ENCODE results near the gene SPP2.

SPP2 gene, protein sequence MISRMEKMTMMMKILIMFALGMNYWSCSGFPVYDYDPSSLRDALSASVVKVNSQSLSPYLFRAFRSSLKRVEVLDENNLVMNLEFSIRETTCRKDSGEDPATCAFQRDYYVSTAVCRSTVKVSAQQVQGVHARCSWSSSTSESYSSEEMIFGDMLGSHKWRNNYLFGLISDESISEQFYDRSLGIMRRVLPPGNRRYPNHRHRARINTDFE

DNA sequence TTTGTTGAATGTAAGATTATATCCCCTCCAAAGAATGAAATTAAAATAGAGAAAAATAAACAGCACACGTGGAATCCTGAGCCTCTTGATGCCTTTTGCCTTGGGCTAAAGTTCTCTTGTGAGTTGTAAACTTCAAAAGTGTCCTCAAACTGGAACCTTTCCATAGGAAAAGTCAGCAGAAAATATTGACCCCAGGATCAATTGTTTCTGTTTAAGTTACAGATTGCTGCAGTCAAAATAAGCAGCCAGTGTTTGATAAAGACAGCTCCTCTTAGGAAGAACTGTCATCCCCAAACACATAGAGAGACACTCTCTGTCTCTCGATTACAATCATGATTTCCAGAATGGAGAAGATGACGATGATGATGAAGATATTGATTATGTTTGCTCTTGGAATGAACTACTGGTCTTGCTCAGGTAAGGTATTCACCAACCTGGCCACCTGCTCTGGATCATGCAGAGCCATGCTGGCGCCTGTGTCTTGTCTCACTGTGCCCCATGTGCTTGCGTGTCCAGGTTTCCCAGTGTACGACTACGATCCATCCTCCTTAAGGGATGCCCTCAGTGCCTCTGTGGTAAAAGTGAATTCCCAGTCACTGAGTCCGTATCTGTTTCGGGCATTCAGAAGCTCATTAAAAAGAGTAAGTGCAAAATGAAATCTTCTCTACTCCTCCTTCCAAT is at the start of gene SPP2:
Gene SPP2, plus strand, starts transcription at position 248 of the 681 bp plus-strand sequence. Its CDS starts 85 bp downstream, at position 333.
- DNase-seq = no peak

DNA sequence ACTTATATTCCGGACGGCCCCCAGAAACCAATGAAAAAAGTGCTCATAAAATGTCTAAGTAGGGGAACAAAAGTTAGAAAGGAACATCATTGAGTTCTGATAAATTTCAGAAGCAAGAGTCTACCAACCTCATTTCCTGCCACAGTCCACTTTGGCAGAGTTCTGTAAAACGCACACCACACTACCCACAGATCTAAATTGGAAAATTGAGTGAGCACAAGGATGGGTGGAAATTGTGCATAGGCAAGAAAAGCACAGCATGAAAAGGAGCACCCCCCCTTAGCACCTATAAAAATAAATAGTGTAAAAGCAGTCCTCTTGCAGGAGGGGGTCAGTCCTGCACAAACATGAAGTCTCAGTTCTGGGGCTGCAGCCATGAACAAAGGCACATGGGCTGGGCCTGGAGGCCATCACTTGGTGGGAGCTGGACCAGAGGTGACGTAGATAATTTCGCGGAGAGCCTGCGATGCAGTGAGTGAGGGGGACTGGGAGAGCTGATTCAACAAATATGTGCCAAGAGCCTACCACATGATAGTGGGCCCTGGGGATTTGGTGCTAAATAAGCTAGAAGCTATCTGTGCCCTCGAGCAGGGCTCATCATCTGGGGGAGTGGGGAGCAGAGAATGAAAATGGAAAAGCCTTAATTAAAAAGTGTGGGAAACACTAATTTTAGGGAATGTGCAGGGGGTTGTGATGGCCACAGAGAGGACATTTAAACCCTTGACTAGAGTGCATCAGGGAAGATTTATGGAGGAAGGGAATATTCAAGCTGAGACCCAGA is 48.9 kb upstream of the SPP2 start:
- DNase-seq = no peak

DNA sequence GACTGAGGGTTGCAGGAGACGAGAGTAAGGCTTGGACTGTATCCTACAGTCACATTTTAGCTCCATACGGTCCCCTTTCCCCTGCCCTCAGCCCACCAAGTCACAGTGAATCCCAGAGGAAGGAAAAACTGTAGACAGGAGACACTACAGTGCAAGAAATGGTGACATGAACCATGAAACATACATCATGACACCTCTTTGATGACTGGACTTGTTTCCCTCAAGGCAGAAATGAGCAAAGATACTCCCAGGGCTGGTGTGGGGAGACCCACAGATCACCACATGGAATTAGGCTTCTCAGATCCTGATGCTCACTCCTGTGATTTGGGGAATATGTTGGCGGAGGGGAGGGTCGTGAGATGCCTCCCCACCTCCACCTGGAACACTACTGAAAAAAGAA is 48.2 kb upstream of the SPP2 start:
- no peak for DNase-seq

DNA sequence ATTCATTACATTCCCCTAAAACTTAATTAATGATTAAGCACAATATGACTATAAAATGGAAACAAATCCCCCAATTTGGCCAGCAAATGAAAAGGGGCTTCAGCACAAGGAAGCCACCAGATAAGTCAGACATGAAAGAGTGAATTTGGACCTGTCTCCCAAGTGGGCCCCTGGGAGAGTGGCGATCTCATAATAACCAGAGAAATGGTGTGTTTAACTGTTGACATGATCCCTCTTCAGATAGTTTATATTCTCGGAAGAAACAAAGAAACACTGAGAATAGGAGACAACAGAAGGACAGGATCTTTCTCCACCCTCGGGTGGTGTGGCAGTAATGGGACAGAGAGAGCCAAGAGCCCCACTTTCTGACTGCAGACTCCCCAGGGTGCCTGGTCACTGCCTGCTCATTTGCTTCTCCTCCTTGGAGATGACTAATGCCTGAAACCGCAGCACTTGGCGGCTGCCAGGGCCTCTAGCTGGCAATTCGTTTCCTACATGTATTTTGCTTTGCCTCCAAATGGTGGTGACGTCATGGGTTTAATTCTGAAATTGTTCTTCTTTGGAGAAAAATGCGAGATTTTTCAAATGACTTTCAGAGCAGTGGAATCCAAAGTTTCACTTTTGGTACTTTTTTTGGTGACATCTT is 46.4 kb upstream of the SPP2 start:
- DNase-seq = no peak

DNA sequence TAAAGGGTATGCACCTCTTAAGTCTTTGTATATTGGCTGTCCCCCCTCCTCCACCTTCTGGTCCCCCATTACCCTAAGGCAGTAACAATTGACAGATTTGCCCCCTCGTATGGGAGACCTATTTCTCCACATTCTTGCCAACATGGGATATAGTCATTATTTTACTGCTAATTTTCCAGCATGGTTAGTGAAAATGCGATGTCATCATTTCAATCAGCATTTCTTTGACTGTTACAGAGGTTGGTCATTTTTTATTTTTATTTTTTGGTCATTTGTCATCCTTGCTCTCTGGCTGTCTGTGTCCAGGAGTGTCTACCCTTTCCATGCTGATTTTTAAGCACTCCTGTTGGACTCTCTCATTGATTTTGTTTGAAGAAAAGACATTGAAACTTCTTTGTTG is 45.4 kb upstream of the SPP2 start:
- no peak for DNase-seq

DNA sequence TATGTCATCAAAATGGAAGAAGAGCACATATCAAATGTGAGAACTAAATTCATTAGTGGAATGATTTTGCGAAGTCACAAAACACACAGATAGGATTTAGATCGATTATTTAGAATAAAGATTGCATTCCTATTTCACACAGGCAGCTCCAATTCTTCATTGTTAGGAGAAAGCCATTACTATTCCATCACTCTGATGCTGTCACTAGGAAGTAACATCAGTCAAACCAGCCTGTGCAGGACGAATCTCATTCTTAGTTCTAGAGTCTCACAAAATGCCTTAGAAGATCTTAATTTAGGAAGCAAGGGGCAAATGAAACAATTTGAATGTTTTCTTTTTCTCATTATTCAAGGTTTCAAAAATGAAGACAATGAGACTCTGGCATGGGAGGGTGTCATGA is 44.0 kb upstream of the SPP2 start:
- no peak for DNase-seq

DNA sequence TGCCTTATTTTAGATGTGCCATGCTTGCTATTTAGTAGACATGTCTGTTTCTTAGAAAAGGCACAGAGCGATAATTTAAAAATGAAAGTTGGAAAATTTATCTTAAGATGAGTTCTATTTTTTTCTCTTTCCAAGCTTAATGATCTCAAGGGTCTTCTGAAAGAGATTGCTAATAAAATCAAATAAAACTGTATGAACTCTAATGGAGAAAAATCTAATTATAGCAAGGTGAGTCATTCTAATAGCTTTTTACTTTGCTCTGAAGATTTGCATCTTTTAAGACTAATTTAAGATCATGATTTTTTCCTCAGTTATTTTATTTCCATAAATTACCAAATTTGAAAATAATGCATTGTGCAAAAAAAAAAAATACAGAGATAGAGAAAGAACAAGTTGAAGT is 36.1 kb upstream of the SPP2 start:
- no peak for DNase-seq

DNA sequence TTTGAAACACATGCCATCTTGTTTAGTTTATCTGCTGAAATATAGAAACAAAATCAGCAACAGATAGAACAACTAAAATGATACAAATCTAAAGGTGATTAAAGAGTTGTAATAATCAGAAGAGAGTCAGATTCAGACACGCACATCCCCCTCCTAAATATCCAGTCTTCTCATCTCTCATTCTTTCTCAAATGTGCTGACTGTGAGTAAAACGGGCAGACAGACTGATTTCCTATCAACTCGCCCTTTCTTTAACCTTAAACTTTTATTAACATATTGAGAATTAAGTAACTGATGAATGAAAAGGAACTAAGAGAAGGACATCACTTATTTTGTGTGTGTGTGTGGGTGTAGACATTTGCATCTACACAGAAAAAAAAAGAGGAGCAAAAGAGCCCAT is 34.6 kb upstream of the SPP2 start:
- no peak for DNase-seq

DNA sequence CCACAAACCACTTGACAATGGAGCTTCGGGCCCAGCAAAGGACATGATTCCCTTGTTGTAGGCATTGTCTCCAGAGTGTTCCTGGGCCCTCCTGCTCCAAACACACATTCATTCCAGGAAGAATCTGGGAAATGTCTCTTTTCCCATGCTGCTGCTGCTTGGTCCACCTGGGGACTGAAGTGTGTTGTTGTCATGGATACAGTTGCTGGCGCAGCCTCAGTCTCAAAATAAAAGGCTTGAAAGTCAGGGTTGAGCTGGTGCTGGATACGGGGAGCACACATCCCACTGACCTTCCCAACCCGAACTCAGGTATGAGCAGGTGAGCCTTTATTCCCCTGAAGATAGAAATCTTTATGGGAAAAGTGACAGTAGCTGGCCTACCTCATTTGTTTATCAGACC is 30.6 kb upstream of the SPP2 start:
- no peak for DNase-seq

DNA sequence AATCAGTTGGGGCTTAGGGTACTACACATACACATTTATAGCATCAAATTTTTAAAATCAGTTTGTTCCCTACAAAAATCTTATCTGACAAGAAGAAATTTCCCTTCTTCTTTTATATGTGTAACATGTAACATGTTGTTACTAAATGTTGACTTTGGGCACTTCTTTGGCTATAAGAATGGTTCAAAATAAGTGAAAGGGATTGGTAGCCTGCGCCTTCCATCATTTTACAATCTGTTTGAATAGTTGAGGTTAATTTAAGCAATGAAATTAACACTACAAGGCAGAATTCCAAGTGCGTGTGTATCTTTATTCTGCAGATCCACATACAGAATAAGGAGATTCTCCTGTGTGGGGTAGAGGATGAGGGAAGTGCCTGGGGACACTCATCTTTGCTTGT is 30.2 kb upstream of the SPP2 start:
- DNase-seq = no peak

DNA sequence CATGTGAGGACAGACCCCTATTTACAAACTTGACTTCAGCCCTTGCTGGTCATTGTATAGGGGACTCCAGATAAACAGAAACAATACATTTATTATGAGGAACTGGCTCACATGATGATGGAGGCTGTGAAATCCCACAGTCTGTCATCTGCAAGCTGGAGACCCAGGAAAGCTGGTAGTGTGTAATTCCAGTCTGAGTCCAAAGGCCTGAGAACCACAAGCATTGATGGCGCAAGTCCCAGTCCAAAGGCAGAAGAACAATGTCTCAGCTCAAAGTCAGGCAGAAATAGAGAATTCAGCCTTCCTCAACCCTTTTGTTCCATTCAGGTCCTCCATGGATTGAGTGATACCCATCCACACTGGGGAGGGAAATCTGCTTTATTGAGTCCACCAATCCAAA is 28.1 kb upstream of the SPP2 start:
- DNase-seq = no peak

DNA sequence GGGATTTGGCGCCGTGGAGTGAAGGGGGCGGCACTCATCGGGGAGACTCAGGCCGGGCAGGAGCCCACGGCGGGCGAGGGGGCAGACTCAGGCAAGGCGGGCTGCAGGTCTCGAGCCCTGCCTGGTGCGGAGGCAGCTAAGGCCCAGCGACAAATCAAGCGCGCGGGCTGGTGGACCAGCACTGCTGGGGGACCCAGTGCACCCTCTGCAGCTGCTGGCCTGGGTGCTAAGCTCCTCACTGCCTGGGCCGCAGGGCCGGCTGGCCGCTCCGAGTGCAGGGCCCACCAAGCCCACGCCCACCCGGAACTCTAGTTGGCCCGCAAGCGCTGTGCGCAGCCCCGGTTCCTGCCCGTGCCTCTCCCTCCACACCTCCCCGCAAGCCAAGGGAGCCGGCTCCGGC is 26.2 kb upstream of the SPP2 start:
- no peak for DNase-seq

DNA sequence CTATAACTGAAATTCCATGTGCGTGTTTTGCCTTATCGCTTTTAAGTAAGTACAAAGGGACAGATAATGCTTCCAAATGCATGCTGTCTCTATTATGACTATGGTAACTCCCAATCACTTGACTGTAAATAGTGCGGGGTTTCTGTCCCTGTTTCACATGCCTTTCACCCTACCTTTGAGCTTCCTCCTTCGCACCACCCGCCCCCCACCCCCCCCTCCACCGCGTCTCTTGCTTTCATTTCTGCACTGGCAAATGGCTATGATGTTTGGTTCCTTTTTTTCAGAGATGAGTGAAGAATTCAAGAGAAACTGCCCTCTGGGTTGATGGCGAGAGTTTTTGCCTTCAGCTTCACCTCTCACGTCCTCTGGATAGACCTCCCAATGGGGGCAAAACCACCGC is 25.0 kb upstream of the SPP2 start:
- DNase-seq = no peak

DNA sequence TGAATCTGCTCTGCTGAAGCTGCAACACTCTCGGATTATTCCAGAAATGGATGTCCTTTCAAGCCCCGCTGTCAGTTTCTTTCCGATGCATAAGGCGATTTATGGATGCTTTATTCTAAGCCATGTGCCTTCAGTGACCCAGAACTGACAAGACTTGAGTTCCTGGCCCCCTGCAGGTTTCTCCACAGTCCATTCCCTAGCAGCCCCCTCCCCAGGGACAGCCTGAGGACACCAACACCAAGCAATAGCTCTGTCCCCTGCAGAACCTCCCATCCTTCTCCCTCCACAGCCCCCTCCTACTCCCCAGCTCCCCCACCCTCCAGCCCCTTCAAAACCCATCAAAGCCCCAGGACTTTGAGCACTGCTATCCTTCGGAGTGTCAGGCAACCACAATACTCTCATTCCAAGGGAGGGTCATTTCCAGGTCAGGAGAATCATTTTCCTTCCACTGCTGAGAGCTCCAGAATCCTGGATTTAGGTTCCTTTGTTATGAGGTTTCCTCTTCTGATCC is 24.6 kb upstream of the SPP2 start:
- DNase-seq = no peak

DNA sequence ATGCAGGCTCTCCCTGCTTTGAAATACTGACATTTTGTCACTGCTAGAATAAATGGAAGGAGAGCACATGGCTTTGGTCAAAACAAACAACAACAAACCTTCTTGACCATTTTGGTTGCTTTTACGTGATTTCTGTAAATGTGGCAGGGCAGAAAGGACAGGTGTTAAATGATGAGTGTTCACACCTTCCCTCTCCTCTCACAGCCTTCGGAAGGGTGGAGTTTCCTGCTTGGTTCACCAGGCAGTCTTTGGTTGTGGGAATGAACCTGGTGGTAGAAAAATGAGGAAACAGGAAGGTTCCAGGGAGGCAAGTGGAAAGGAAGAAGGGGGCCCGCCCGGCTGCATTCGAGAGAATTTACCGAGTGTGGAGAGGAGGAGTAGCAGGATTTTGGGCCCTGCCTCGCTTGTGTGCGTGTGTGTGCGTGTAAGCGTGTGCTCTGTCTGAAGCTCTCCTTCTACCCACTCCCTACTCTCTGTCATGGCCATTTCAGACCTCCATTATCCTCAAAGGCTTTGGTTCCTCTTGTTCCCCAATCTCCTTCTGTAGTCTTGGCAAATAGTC is 23.7 kb upstream of the SPP2 start:
- no peak for DNase-seq

DNA sequence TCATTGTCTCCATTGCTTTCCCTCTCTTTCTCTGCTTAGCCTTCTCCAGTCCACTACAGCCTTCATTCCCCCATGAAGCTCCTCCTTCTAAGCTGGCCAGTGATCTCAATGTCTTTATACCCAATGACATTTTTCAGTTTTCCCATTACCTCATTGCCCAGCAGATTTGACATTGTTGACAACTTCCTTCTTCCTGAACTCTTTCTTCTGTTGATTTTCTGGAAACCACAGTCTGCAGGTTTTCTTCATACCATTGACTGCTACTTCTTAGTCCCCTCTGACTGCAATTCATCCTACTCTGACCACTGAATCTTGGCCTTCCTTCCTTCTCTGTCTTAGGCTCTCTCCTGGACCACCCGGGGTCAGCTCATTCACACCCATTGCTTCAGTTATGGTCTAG is 22.9 kb upstream of the SPP2 start:
- no peak for DNase-seq

DNA sequence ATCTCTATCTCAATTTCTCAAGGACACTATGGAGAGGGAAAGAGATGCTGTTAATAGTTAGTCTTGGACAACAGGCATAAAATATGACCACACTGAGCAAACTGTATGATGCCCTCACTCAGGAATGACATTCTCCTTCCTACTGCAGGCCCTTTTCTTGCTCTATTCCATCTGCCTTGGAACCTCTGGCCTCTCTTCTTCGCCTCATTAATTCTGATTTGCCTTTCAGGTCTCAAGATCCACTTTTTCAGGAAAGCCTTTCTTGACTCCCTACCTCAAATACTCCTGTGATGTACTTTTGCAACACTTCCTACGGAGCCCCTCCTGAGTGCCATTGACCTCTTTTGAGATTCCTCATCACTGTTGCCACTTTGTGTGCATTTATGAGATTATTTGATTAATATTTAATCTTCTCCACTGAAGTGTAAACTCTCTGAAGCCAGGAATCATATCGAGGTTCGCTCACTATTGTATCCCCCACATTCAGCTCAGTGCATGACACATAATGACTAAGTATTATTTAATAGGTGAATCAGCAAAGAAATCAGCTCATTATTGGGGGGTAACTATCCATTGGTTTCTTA is 21.3 kb upstream of the SPP2 start:
- no peak for DNase-seq

DNA sequence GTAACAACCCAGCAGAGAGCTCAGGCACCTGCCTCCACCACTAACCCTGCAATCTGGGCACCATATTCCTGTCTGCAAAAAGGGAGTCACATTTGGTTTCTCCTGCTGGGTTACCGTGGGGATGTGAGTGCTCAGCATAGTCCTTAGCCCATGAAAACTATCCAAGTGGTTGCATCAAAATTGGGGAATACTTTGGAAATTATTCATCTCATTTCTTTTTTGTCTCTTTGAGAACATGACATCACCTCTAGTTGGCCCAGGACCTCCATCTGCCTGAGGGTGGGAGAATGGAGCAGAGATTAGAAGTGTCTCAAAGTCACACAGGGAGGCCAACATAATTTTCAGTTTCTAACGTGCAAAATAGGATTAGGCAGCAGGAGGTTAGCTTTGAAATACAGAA is 19.3 kb upstream of the SPP2 start:
- no peak for DNase-seq

DNA sequence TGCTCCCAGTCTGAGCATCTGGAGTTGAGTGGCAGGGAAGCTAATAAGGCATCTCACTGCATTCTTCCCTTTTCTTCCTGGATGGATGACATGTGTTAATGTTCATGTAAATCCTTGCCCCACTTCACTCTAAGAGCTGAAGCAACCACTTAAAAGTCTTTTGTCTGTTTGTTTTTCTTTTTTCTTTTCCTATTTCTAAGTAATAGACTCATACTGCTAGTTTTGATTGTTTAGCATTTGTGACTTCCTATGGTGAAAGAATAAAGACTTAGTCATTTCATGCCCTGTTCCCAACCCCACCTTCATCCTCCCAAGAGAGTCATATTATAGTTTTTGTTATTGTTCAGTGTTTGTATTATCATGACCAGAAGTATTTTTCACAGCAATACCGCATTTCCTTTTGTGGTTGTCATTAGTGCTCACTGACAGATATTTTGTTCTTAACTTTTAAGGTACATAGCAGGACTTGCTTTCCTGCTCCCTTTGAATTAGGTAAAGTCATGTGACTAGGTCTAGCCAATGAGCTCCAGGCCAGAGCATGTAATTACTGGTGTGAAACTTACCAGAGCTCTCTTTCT is 18.1 kb upstream of the SPP2 start:
- DNase-seq = no peak

DNA sequence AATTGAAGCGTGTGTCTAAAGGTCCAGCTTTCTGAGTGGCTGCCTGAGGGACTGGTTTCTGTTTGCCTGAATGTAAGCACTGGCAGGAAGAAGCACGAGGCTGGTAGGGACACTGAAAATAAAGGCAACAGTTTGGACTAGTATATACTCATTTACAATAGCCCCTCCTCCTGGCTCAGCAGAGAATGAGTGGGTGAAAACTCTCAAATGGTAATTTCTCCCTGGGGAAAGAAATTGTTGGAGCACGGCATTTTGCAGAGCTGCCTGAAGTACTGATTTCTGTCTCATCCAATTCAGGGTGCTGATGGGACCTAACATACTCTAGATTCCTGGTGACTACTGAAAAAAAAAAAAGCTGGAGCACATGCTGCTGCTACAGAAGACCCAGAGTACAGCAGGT is 17.3 kb upstream of the SPP2 start:
- DNase-seq = no peak

DNA sequence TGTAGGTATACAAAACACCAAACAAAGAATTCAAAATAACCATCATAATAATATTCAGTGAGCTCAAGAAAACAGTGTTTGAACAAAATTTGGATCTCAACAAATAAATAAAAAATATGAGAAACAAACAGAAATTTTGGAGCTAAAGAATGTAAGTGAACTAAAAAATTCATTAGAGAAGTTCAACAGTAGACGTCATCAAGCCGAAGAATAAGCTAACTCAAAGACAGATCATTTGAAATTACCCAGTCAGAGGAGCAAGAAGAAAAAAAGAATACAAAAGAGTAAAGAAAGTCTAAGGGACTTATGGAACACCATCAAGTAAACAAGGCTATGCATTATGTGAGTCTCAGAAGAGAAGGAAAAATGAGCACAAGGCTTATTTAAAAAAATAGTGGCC is 16.6 kb upstream of the SPP2 start:
- no peak for DNase-seq

DNA sequence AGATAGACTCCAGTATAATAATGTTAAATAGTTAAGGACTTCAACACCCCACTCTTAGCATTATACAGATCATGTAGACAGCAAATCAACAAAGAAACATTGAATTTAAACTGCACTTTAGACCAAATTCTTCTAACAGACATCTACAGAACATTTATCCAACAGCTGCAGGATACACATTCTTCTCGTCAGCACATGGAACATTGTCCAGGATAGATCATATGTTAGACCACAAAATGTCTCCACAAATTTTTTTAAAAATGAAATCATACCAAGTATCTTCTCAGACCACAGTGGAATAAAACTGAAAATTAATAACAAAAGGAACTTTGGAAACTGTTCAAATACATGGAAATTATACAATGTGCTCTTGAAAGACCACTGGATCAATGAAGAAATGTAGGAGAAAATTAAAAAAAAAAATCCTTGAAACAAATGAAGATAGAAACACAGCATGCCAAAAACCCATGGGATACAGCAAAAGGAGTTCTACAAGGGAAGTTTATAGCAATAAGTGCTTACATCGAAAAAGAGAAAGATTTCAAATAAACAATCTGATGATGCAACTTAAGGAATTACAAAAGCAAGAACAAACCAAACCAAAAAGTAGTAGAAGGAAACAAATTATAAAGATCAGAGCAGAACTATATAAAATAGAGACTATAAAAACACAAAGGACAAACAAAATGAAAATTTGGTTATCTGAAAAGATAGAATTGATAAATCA is 12.3 kb upstream of the SPP2 start:
- no peak for DNase-seq

Measured in NCI-H524 (cell line).